Measurements from ENCODE around the gene DUSP7.

GRCh38 chr3:52006017-52006819 is 50.2 kb downstream of the DUSP7 start:
- TF ChIP-seq, protein P1, sequence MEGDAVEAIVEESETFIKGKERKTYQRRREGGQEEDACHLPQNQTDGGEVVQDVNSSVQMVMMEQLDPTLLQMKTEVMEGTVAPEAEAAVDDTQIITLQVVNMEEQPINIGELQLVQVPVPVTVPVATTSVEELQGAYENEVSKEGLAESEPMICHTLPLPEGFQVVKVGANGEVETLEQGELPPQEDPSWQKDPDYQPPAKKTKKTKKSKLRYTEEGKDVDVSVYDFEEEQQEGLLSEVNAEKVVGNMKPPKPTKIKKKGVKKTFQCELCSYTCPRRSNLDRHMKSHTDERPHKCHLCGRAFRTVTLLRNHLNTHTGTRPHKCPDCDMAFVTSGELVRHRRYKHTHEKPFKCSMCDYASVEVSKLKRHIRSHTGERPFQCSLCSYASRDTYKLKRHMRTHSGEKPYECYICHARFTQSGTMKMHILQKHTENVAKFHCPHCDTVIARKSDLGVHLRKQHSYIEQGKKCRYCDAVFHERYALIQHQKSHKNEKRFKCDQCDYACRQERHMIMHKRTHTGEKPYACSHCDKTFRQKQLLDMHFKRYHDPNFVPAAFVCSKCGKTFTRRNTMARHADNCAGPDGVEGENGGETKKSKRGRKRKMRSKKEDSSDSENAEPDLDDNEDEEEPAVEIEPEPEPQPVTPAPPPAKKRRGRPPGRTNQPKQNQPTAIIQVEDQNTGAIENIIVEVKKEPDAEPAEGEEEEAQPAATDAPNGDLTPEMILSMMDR (IDR thresholded peaks at IDR 0.05 in 4 of 5, conservative IDR thresholded peaks at IDR 0.05 in 1 of 5) = no peak
- TF ChIP-seq POLR2A (IDR thresholded peaks at IDR 0.05) = no peak
